HepG2 (cell line): Measurements from ENCODE around the gene ZNF485.

ENCODE experiments used
- GPN1 ChIP-seq: sonication (generic); formaldehyde crosslinking; IDR thresholded peaks from 2 replicates; pipeline ENCODE4 v1.5.1; 2020; ENCODE audit warnings: missing genetic modification reagents, borderline replicate concordance
- POGK ChIP-seq: sonication (generic); formaldehyde crosslinking; conservative IDR thresholded peaks from 2 replicates; pipeline ENCODE4 v1.8.0; 2022; ENCODE audit warnings: mild to moderate bottlenecking, moderate library complexity, missing genetic modification reagents
- SP1 ChIP-seq, 2 experiments: fragments of 450-650 bp in 1 of 2; sonication (generic) in 1 of 2; formaldehyde crosslinking in 1 of 2; IDR thresholded peaks; 2 replicates each; pipeline versions ENCODE4 v1.4.0 to v1.6.1; 2016 to 2020; ENCODE audit warnings: missing genetic modification reagents in 1 of 2
- THAP11 ChIP-seq: IDR thresholded peaks from 2 replicates; pipeline ENCODE4 v1.6.1; 2016; ENCODE audit warnings: missing biosample characterization, missing genetic modification reagents
- ZBTB40 ChIP-seq, 2 experiments: fragments of 450-650 bp in 1 of 2; sonication (generic) in 1 of 2; formaldehyde crosslinking in 1 of 2; IDR thresholded peaks; 2 replicates each; pipeline versions ENCODE4 v1.6.1 to v1.8.0; 2016 to 2022; ENCODE audit warnings: antibody characterized with exemption in 1 of 2, mild to moderate bottlenecking in 1 of 2, missing genetic modification reagents in 1 of 2
- TF ChIP-seq, protein P1 (sequence below): sonication (generic); formaldehyde crosslinking; IDR thresholded peaks from 2 replicates; pipeline ENCODE4 v1.4.0; 2020; ENCODE audit warnings: missing genetic modification reagents

- no peak for TF ChIP-seq SP1 (IDR thresholded peaks at IDR 0.05)
- TF ChIP-seq SP1 (CRISPR knock-in tag; IDR thresholded peaks at IDR 0.05) = no peak
- no peak for TF ChIP-seq GPN1
- TF ChIP-seq ZBTB40 (IDR thresholded peaks at IDR 0.05) = no peak
- TF ChIP-seq ZBTB40 (CRISPR knock-in tag; IDR thresholded peaks at IDR 0.05) = no peak
- no peak for TF ChIP-seq THAP11 (CRISPR knock-in tag)
- no peak for TF ChIP-seq POGK (CRISPR knock-in tag)
- TF ChIP-seq, protein P1, sequence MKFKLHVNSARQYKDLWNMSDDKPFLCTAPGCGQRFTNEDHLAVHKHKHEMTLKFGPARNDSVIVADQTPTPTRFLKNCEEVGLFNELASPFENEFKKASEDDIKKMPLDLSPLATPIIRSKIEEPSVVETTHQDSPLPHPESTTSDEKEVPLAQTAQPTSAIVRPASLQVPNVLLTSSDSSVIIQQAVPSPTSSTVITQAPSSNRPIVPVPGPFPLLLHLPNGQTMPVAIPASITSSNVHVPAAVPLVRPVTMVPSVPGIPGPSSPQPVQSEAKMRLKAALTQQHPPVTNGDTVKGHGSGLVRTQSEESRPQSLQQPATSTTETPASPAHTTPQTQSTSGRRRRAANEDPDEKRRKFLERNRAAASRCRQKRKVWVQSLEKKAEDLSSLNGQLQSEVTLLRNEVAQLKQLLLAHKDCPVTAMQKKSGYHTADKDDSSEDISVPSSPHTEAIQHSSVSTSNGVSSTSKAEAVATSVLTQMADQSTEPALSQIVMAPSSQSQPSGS (CRISPR knock-in tag) = no peak
Observed at GRCh38 chr10:43628956-43629355, 22.7 kb downstream of the ZNF485 start.
